DND-41 (cell line): Measurements from ENCODE around the gene SH3RF3.

ENCODE experiments used
- CTCF ChIP-seq: IDR thresholded peaks from 2 replicates; pipeline ENCODE4 v1.5.1; 2012; ENCODE audit warnings: borderline replicate concordance, low read length, moderate library complexity, mild to moderate bottlenecking; ENCODE audit not compliant: poor library complexity, severe bottlenecking; ENCODE audit errors: extremely low read depth
- EZH2 ChIP-seq: IDR thresholded peaks from 3 replicates; pipeline ENCODE4 v1.6.1; 2012; ENCODE audit warnings: borderline replicate concordance, low read depth, mild to moderate bottlenecking, moderate library complexity, low read length, inconsistent platforms; ENCODE audit not compliant: severe bottlenecking

- no peak for TF ChIP-seq CTCF
- TF ChIP-seq EZH2, result no peak
Measured at GRCh38 chr2:109265369-109265768, 136.4 kb downstream of the SH3RF3 start.
